ENCODE measurements around the gene CTTNBP2.

DNA sequence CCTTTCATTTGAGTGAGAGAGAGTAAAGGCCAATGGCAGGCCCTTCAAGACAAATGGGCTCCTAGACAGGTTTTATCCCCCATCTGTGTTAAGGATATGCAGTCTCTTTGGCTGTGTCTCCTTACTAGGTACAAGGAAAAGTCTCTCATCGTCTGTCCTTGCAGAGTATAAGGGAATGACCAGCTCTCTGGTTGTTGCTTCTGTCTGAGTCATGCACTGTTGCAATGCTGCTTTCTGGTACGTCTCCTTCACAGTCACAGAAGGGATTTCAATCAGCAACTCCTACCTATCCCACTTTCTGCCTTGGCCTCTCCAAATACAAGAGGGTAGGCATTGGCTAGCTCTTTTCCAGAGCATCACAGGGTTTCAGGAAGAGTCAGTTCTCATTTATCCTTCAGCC is 48.1 kb downstream of the CTTNBP2 start:
- no peak for TF ChIP-seq POLR2A (IDR thresholded peaks at IDR 0.05)
- no peak for TF ChIP-seq CTCF (IDR thresholded peaks at IDR 0.05)
- no peak for TF ChIP-seq POLR2AphosphoS5 (IDR thresholded peaks at IDR 0.05)
- TF ChIP-seq EP300 (IDR thresholded peaks at IDR 0.05), result no peak
